ENCODE results near the gene IKZF3.
A peak's percentile ranks its signal among the peaks of the same experiment; 100 is the strongest.

IKZF3 gene

DNA sequence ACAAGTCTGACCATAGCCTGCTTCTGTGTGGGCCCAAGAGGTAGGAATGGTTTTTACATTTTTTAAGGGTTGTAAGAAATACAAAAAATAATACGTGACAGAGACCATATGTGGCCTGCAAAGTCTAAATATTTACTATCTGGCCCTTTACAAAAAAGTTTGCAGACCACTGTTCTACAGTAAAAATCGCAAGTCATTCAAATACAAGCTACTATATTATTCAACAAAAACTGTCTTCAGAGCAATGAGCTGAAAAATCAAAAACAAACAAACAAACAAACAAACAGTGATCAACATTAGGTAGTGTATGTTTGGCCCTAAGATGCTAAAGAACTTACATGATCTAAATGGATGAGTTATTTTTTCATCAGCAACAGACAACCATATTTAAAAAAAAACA lies 32.5 kb downstream of the IKZF3 start:
- FAIRE-seq (no peak), DNase-seq (ENCODE audit: insufficient read length) (no peak)

GRCh38 chr17:39828443-39828842 lies 35.7 kb downstream of the IKZF3 start:
- TF ChIP-seq POLR2AphosphoS5 (IDR thresholded peaks at IDR 0.05; ENCODE audit: low read depth, low read length), result no peak
- FAIRE-seq (peak; percentile 50), DNase-seq (ENCODE audit: insufficient read length) (no peak)

More for the DNA sequence above, 32.5 kb downstream of the IKZF3 start:
- TF ChIP-seq POLR2A (IDR thresholded peaks at IDR 0.05; ENCODE audit: low read depth, low read length) (no peak), TAF1 (IDR thresholded peaks at IDR 0.05; ENCODE audit: borderline replicate concordance, low read depth, low read length) (no peak), POLR2AphosphoS5 (IDR thresholded peaks at IDR 0.05; ENCODE audit: low read depth, low read length) (no peak)

DNA sequence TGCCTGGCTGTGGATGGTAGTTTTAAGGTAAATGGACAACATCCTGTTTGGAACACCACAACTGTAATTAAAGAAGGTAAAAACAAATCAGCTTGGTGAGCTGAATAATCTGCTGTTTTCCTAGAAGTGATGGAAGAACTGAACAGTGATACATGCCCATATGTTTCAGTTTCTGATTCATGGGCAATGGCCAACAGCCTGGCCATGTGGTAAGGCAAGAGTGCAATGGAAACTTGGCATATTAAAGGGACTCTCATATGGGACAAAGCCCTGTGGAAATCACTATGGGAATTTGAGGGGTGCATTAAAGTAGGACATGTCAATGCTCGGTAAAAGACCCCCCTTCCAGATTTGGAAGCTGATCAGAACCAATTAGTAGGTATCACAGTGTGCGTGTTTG lies 37.8 kb downstream of the IKZF3 start:
- FAIRE-seq, result no peak
- TF ChIP-seq TAF1 (IDR thresholded peaks at IDR 0.05; ENCODE audit: borderline replicate concordance, low read depth, low read length) (no peak), POLR2A (IDR thresholded peaks at IDR 0.05; ENCODE audit: low read depth, low read length) (no peak), POLR2AphosphoS5 (IDR thresholded peaks at IDR 0.05; ENCODE audit: low read depth, low read length) (no peak)
- DNase-seq (ENCODE audit: insufficient read length), result no peak

DNA sequence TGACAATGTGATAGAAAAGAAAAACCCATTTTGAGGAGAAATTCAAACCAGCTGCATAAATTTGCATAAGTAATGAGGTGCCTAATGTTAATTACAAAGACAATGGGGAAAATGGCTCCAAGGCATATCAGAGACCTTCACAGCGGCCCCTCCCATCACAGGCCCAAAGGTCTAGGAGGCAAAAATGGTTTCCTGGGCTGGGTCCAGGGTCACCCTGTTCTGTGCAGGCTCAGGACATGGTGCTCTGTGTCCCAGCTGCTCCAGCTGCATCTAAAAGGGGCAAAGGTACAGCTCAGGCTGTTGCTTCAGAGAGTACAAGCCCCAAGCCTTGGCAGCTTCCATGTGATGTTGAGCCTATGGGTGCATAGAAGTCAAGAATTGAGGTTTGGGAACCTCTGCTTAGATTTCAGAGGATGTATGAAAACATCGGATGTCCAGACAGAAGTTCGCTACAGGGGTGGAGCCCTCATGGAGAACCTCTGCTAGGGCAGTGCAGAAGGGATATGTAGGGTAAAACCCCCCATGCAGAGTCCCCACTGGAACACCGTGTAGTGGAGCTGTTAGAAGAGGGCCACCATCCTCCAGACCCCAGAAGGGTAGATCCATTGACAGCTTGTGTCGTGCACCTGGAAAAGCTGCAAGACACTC lies 40.6 kb downstream of the IKZF3 start:
- DNase-seq (ENCODE audit: insufficient read length) (no peak), FAIRE-seq (no peak)
- no peak for TF ChIP-seq POLR2AphosphoS5 (IDR thresholded peaks at IDR 0.05; ENCODE audit: low read depth, low read length)
- no peak for TF ChIP-seq TAF1 (IDR thresholded peaks at IDR 0.05; ENCODE audit: borderline replicate concordance, low read depth, low read length)
- no peak for TF ChIP-seq POLR2A (IDR thresholded peaks at IDR 0.05; ENCODE audit: low read depth, low read length)

DNA sequence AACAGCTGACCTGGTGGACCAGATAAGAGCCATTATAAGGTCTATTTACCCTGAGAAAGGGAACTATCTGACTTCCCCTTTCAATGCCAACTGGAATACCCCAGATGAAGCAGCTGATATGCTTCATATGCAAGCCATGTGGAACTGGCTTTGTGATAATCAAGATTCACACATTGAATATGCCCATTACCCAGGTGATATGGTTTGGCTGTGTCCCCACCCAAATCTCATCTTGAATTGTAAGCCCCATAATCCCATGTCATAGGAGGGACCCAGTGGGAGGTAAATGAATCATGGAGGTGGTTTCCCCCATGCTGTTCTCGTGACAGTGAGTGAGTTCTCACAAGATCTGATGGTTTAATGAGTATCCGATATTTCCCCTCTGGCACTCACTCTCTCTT lies 42.1 kb downstream of the IKZF3 start:
- TF ChIP-seq POLR2A (IDR thresholded peaks at IDR 0.05; ENCODE audit: low read depth, low read length) (no peak), TAF1 (IDR thresholded peaks at IDR 0.05; ENCODE audit: borderline replicate concordance, low read depth, low read length) (no peak), POLR2AphosphoS5 (IDR thresholded peaks at IDR 0.05; ENCODE audit: low read depth, low read length) (no peak)
- DNase-seq (ENCODE audit: insufficient read length) (no peak), FAIRE-seq (peak; percentile 30)

DNA sequence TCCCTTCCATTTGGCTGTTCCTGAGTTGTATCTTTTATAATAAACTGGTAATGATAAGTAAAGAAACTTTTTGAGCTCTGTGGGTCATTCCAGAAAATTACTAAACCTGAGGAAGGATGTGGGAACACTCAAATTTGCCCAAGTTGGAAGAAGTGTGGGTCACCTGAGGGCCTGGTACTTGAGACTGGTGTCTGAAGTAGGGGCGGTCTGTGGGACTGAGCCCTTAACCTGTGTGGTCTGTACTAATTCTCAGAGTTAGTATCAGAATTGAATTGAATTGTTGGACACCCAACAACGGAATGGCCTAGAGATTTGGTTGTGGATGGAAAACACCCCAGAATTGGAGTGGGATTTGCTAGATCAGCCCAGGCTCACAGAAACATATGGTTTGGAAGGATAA lies 43.1 kb downstream of the IKZF3 start:
- DNase-seq (ENCODE audit: insufficient read length) (no peak), FAIRE-seq (no peak)
- TF ChIP-seq POLR2A (IDR thresholded peaks at IDR 0.05; ENCODE audit: low read depth, low read length), result no peak
- TF ChIP-seq TAF1 (IDR thresholded peaks at IDR 0.05; ENCODE audit: borderline replicate concordance, low read depth, low read length), result no peak
- TF ChIP-seq POLR2AphosphoS5 (IDR thresholded peaks at IDR 0.05; ENCODE audit: low read depth, low read length), result no peak

DNA sequence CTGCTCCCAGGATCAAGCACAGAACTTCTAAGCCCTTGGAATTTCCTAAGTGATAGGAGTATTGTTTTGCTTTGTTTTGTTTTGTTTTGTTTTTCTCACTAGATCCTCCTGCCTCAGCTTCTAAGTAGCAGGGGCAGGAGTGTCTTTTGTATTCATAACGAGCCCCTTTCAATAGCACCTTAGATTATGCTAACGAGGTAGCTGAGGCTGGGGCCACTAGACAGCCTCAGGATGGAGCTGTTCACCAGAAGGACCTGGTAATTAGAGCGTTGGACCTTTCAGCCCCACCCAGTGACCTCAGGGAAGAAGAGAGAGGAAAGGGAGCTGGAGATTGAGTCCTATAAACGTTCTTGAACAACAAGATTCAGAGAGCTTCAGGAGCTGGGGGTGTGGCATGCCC lies 43.6 kb downstream of the IKZF3 start:
- DNase-seq (ENCODE audit: insufficient read length) (no peak), FAIRE-seq (peak; percentile 68)
- TF ChIP-seq POLR2AphosphoS5 (IDR thresholded peaks at IDR 0.05; ENCODE audit: low read depth, low read length) (no peak), TAF1 (IDR thresholded peaks at IDR 0.05; ENCODE audit: borderline replicate concordance, low read depth, low read length) (no peak), POLR2A (IDR thresholded peaks at IDR 0.05; ENCODE audit: low read depth, low read length) (no peak)

DNA sequence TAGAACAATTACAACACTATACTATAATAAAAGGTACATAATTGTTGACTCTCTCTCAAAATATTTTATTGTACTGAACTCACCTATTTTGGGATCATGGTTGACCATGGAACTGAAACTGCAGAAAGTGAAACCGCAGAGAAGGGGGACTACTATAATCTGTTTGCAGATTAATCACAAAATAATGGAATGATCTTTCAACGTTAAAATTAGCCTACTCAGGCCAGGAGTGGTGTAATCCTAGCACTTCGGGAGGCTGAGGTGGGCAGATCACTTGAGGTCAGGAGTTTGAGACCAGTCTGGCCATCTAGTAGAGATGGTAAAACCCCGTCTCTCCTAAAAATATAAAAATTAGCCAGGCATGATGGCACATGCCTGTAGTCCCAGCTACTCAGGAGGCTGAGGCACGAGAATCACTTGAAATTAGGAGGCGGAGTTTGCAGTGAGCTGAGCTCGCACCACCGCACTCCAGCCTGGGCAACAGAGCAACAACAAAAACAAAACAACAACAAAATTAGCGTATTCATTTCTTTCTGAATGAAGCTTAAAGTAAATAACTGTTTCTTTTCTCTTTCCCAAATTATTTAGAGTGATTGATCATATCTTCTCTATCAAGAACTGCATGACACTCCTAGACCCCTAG lies 45.6 kb downstream of the IKZF3 start:
- TF ChIP-seq POLR2AphosphoS5 (IDR thresholded peaks at IDR 0.05; ENCODE audit: low read depth, low read length) (no peak), POLR2A (IDR thresholded peaks at IDR 0.05; ENCODE audit: low read depth, low read length) (no peak), TAF1 (IDR thresholded peaks at IDR 0.05; ENCODE audit: borderline replicate concordance, low read depth, low read length) (no peak)
- peak; percentile 46 for FAIRE-seq

DNA sequence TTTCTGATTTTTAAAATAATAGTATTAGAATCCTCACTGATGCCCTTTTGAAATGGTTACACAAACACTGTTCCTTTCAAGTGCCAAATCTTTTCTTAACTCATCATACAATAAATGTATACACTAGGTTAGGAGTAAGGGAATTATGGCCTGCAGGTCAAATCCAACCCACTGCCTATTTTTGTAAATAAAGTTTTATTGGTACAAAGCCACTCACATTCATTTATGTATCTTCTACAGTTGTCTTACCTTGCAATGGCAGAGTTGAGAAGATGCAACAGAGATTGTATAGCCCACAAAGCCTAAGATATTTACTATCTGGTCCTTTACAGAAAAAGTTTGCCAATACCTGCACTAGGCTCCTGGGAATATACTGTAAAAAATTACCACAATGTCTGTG lies 47.8 kb downstream of the IKZF3 start:
- peak; percentile 42 for FAIRE-seq
- no peak for DNase-seq (ENCODE audit: insufficient read length)
- TF ChIP-seq TAF1 (IDR thresholded peaks at IDR 0.05; ENCODE audit: borderline replicate concordance, low read depth, low read length) (no peak), POLR2AphosphoS5 (IDR thresholded peaks at IDR 0.05; ENCODE audit: low read depth, low read length) (no peak), POLR2A (IDR thresholded peaks at IDR 0.05; ENCODE audit: low read depth, low read length) (no peak)

More for the DNA sequence above, 45.6 kb downstream of the IKZF3 start:
- no peak for DNase-seq (ENCODE audit: insufficient read length)

DNA sequence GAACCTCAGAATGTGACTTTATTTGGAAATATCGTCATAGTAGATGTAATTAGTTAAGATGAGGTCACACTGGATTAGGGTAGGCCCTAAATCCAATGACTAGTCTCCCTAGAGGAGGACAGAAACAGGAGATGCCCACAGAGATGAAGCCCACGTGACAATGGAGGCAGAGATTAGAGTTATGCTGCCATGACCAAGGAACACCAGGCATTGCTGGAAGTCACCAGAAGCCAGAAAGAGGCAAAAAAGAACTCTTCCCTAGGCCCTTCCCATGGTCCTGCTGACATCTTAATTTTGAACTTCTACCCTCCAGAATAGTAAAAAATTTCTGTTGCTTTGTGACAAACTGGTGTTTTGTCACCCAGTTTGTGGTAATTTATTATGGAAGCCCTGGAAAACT lies 49.6 kb downstream of the IKZF3 start:
- no peak for TF ChIP-seq POLR2AphosphoS5 (IDR thresholded peaks at IDR 0.05; ENCODE audit: low read depth, low read length)
- no peak for TF ChIP-seq TAF1 (IDR thresholded peaks at IDR 0.05; ENCODE audit: borderline replicate concordance, low read depth, low read length)
- TF ChIP-seq POLR2A (IDR thresholded peaks at IDR 0.05; ENCODE audit: low read depth, low read length), result no peak
- no peak for DNase-seq (ENCODE audit: insufficient read length)
- FAIRE-seq, result no peak

DNA sequence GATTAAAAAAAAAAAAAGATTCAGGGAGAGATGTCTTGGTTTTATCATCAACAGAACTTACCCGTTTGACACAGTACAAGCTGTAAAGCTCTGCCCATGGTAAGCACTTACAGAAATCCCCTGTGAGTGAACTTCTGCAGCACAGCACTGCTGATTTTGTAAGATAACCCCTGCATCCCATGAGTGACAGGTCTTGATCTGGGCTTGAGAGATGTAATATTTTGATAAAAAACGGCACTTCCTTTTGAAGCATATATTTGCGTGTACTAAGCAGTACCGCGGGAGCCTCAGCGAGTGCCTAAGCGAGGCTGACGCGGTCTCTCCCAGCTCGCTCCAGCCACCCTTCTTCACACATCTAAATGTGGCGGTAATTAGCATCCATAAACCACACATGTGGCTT lies 50.5 kb downstream of the IKZF3 start:
- FAIRE-seq, result no peak

DNA sequence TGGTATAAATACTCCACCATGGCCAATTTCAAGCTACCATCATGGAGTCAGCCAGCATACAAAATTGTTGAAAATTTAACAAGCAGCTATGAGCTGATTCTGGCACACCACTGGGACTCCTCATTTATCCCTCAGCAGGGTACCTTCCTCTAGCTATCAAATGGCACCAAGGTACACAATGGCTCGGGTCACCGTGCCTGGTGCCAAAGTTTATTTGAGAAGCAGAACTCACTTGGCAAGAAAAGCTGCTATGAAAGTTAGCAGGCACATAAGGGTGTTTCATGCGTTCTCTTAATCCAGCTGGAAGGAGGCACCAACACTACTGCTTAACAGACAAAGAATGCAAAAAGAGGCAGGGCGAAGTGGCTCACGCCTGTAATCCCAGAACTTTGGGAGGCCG lies 51.6 kb downstream of the IKZF3 start:
- FAIRE-seq (peak; percentile 68), DNase-seq (ENCODE audit: insufficient read length) (no peak)
- TF ChIP-seq TAF1 (IDR thresholded peaks at IDR 0.05; ENCODE audit: borderline replicate concordance, low read depth, low read length) (no peak), POLR2AphosphoS5 (IDR thresholded peaks at IDR 0.05; ENCODE audit: low read depth, low read length) (no peak)

More for the DNA sequence above, 50.5 kb downstream of the IKZF3 start:
- no peak for TF ChIP-seq TAF1 (IDR thresholded peaks at IDR 0.05; ENCODE audit: borderline replicate concordance, low read depth, low read length)
- no peak for TF ChIP-seq POLR2AphosphoS5 (IDR thresholded peaks at IDR 0.05; ENCODE audit: low read depth, low read length)
- TF ChIP-seq POLR2A (IDR thresholded peaks at IDR 0.05; ENCODE audit: low read depth, low read length), result no peak
- no peak for DNase-seq (ENCODE audit: insufficient read length)
